NCI-H1105 (cell line): ENCODE results near the gene KIDINS220.

ENCODE experiments used
- DNase-seq: peaks from one replicate; lab custom pipeline; 2025; lab: John Stamatoyannopoulos, UW

Gene KIDINS220

GRCh38 chr2:8697190-8697589 is 140.2 kb downstream of the KIDINS220 start:
- DNase-seq: no peak

DNA sequence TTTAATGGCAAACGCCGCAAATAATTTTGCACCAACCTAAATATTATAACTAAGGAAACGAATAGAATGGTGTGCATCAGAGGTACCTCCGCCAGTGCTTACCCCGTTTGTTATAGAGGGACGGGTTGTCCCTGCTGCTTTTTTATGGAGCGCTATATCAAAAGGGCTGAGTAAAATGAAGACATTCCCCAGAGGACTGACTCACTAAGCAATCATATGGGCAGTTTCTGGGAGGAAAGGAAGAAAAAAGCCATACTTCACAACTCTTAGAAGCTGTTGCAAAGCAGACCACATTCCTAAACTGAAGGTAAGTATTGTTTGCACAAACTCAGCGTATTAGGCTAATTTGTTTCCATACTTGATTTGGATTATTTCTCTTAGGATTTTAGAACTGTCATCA is 142.7 kb downstream of the KIDINS220 start:
- no peak for DNase-seq

- no peak for DNase-seq
Observed at GRCh38 chr2:8693157-8693821, 144.1 kb downstream of the KIDINS220 start.

DNA sequence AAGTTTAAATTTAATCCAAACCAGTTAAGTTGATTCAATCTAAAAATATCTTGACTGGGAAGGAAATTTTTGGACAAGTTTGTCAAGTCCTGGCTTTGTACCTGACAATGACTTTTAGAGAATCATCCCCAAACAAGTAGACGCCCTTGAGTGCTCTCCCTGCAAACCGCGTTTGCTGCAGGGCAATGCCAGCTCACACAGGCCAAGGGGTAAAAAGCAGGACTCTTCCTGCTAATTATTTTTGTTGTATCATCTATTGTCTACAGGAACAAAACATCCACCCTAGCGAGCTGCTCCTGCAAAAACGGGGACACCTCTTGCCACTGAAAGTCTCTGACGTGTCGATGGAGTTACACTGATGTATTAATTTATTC is 144.6 kb downstream of the KIDINS220 start:
- no peak for DNase-seq

DNA sequence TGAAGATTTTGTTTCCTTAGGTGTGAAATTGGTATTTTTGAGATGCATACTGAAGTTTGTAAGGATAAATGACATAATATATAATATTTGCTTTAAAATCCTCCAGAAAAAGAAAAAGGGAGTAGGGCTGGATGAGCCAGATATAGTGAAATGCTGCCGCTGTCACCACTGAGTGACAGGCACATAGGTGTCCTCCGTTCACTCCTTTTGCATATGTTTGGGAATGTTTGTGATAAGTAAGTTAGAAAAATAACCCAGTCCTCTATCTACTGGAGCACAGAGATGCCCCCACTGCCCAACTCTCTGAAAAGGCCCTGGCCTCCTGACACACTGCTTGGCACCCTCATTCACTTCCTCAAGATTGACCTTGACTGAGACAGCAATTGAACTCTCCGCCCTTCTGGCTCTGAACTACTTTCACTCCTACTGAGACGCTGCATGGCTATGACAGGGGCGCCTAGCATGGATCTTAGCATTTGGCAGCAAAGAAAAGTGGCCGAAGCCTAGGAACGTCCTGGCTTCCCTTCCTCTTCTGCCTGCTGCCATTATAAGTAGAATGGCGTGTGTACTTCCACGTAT is 145.5 kb downstream of the KIDINS220 start:
- DNase-seq: no peak

DNA sequence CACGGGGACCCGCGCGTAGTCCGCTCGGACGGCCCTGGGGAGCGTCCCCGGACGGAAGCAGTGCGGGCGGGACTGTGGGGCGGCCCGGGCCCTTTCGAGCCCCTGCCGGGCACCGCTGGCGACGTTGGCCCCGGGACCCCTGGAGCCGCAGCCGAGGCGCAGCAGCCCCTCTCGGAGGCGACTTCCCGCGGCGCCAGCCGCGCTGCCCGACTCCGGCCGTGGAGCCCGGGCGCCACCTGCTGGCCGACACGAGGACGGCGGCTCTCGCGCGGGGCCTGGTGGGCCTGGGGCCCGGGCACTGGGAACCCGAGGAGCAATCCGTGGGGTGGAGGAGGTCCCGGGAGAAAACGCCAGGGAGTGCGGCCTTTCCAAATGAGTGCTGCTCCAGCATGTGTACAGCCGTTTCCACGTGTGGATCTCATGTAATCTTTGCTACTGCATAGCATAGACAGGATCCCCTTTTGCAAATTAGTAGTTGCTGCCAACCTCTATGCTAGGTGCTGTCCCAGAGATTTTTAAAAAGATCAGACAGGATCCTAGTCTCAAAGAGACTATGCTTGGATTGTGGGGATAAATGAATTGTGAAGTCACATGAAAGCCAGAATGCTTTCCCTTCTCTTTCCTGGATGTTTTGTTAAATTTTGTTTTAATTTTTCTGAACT is 151.6 kb downstream of the KIDINS220 start:
- DNase-seq: peak; percentile 60

- DNase-seq: peak; percentile 68
Observed at GRCh38 chr2:8684878-8685696, 152.3 kb downstream of the KIDINS220 start.

DNA sequence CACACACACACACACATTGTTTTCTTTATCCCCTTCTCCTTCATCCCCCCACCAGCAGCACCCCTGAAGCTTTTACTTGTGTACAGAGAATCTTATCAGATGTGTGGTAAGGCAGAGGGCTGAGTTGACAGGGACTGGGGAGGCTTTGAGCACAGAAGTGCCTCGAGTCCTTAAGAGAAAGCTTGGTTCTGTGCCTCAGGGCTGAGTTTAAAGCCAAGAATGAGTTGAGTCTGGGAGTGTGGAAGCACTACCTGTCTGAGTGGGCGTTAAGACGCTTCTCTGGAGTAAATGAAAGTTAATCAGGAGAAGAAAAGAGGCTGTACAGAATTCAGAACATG is 152.9 kb downstream of the KIDINS220 start:
- DNase-seq: peak; percentile 68

DNA sequence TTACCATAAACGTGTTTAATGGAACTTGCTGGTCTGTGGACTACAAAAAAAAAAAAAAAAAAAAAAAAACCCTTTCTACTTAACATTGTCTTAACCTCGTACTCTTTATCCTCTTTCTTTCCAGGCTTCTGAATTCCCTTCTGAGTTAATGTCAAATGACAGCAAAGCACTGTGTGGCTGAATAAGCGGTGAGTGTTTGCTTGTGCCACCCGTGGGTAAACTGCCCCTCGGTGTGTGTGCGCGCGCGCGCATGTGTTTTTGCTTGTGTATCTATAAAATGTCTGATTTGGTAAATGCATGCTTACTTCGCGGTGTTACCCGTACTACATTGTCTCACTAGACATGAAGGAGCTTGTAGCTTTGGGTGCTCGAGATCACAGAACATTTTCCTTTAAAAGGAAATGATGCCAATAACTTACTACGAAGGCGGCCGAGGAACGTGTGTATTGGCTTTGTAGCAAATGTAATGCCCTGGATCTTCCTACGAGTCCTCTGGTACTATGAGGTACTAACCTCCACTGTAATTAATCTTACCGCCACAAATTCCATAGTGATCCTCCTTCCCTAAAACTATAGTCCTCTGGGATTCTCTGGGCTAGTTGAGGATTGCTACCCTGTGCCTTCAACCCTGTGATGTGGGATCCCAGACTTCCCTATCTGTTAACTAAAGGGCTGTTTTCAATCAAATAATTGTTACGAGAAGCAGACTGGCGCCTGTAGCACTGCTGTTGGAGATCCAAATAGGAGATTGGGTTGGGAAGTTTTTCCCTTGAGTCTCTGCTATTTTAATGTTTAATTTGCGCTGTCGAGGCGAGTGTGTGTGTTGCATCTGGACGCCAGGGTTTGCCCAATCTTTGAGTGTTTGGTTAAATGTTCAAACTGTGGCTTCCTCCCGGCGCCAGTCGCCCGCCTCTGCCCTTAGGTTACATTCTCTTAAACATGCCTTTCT is 154.4 kb downstream of the KIDINS220 start:
- DNase-seq: peak; percentile 36

DNA sequence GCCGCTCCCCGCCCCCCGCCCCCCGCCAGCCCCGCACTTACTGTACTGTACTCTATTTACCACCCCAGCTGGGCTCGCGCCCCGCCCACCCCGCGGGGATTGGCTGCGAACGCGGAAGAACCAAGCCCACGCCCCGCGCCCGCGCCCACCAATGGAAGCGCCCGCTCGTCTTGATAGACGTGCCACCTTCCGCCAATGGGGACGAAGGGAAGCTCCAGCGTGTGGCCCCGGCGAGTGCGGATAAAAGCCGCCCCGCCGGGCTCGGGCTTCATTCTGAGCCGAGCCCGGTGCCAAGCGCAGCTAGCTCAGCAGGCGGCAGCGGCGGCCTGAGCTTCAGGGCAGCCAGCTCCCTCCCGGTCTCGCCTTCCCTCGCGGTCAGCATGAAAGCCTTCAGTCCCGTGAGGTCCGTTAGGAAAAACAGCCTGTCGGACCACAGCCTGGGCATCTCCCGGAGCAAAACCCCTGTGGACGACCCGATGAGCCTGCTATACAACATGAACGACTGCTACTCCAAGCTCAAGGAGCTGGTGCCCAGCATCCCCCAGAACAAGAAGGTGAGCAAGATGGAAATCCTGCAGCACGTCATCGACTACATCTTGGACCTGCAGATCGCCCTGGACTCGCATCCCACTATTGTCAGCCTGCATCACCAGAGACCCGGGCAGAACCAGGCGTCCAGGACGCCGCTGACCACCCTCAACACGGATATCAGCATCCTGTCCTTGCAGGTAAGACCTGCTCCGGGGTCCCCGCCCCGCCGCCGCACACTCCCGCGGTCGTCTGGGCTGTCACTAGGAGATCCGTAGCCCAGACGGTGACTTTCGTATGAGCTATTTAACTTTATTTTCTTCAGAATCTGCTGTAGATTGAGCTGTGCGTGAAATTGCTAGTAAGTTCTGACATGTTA is 155.4 kb downstream of the KIDINS220 start, which contains the start of gene ID2:
TSS of gene ID2 (plus strand) at position 271 of the 907 bp plus-strand sequence. CDS start at position 381, 110 bp downstream.
- peak; percentile 97 for DNase-seq

GRCh38 chr2:8680822-8681760 is 156.3 kb downstream of the KIDINS220 start:
- DNase-seq: peak; percentile 75

DNA sequence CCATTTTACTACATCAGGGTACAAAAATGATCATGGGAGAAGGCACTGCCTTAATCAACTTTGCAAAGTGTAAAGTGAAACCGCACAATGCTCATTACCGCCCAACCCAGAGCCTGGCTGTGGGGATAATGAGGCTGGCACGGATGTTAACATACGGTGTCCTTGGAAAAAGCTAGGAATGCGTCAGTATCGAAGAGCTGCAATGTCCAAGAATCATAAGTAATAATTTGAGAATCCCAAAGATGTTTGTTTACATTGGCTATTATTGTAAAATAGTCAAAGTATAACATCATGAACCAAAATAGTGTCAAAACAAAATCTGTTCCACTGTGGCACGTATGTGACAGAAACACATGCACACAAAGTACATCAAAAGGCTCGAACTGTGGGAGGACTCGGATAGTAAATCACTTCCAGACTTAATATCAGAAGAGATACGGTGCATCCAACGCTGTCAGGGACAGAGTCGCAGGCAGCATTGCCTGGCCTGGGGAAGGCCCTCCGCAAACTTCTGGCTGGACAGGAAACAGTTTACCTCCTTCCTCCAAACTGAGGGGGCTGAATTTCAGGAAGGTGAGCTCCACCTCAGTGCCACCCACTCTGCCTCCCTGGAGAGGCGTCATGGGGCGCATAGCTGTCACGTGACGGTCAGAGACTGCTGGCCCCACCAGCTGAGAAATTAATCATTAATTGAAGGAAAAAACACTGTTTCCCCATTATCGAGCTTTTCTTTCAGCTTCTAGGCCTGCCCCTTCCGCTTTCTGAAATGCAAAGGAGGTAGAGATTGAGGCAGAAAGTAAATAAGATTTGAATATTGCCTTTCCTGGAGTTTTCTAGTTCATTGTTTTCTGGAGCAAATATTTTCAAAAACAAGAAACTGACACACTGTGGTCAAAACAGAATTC is 157.3 kb downstream of the KIDINS220 start:
- DNase-seq: peak; percentile 76

DNA sequence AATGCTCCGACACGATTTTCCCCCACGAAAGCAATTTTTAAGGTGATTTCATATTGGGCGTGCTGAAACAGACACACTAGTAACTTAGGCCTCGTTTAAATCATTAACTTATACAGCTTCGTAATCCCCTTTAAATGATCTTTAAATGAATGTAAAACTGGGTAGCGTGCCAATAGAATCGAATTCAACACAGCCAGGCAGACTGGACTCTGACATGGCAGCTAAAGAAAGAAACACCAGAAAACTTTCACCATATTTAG is 157.9 kb downstream of the KIDINS220 start:
- DNase-seq: no peak
